Nephron (organoid): Measurements from ENCODE around the gene GPR132.

Experiments
- H3K27ac Mint-ChIP-seq, 3 experiments: 2 replicates each; pipeline ENCODE4 v1.8.0; 2020; ENCODE audit warnings: mixed read lengths in 3 of 3, mild to moderate bottlenecking in 2 of 3, moderate library complexity in 1 of 3
- H3K27me3 Mint-ChIP-seq: 2 replicates; pipeline ENCODE4 v1.8.0; 2021; ENCODE audit warnings: low read depth, mild to moderate bottlenecking, moderate library complexity, mixed read lengths
- H3K36me3 Mint-ChIP-seq: 2 replicates; pipeline ENCODE4 v1.8.0; 2020; ENCODE audit warnings: low read depth, mixed read lengths
- H3K4me1 Mint-ChIP-seq: 2 replicates; pipeline ENCODE4 v1.8.0; 2020; ENCODE audit warnings: mixed read lengths
- H3K4me3 Mint-ChIP-seq, 3 experiments: 2 replicates each; pipeline ENCODE4 v1.8.0; 2020; ENCODE audit warnings: mild to moderate bottlenecking in 3 of 3, mixed read lengths in 3 of 3, moderate library complexity in 2 of 3
- H3K9me3 Mint-ChIP-seq: 2 replicates; pipeline ENCODE4 v1.8.0; 2020; ENCODE audit warnings: mixed read lengths
- CTCF ChIP-seq, 3 experiments: fragments of 200-600 bp; sonication (generic); IDR thresholded peaks; one replicate each; pipeline ENCODE4 v1.5.0; 2021; ENCODE audit warnings: antibody characterized with exemption in 3 of 3; ENCODE audit not compliant: unreplicated experiment in 3 of 3

The GPR132 gene

GRCh38 chr14:105014032-105014431 is 51.2 kb downstream of the GPR132 start:
- Mint-ChIP-seq H3K27me3 (no peaks in the 10 kb centered on the region), H3K27ac (peak overlapping the region; percentile 12 to 68 (median 34)), H3K4me3 (no peak overlapping the region), H3K4me1 (peaks cover 71% of the 10 kb centered on the region), H3K9me3 (no peaks in the 10 kb centered on the region), H3K36me3 (peaks cover 9% of the 10 kb centered on the region)
- TF ChIP-seq CTCF (IDR thresholded peaks at IDR 0.05; ENCODE audit: unreplicated experiment in 3 of 3): no peak

GRCh38 chr14:105013150-105013785 is 52.0 kb downstream of the GPR132 start:
- H3K27me3 Mint-ChIP-seq: no peaks in the 10 kb centered on the region
- TF ChIP-seq CTCF (IDR thresholded peaks at IDR 0.05; ENCODE audit: unreplicated experiment in 3 of 3): peak in 1 of 3 experiments; percentile 18
- no peaks in the 10 kb centered on the region for H3K9me3 Mint-ChIP-seq
- H3K27ac Mint-ChIP-seq: peak overlapping the region; percentile 25 to 68 (median 34)
- peaks cover 9% of the 10 kb centered on the region for H3K36me3 Mint-ChIP-seq
- peak overlapping the region in 1 of 3 experiments; percentile 30 for H3K4me3 Mint-ChIP-seq
- H3K4me1 Mint-ChIP-seq: peaks cover 65% of the 10 kb centered on the region

GRCh38 chr14:105012171-105012985 is 52.9 kb downstream of the GPR132 start:
- Mint-ChIP-seq H3K9me3 (no peaks in the 10 kb centered on the region), H3K4me3 (peak overlapping the region in 1 of 3 experiments; percentile 22), H3K4me1 (peaks cover 58% of the 10 kb centered on the region), H3K27ac (peak overlapping the region in 2 of 3 experiments; percentile 37 to 63), H3K27me3 (no peaks in the 10 kb centered on the region), H3K36me3 (peaks cover 9% of the 10 kb centered on the region)
- no peak for TF ChIP-seq CTCF (IDR thresholded peaks at IDR 0.05; ENCODE audit: unreplicated experiment in 3 of 3)

- no peaks in the 10 kb centered on the region for H3K9me3 Mint-ChIP-seq
- peak overlapping the region in 2 of 3 experiments; percentile 37 to 63 for H3K27ac Mint-ChIP-seq
- peaks cover 11% of the 10 kb centered on the region for H3K36me3 Mint-ChIP-seq
- peak overlapping the region in 1 of 3 experiments; percentile 22 for H3K4me3 Mint-ChIP-seq
- H3K4me1 Mint-ChIP-seq: peaks cover 52% of the 10 kb centered on the region
- TF ChIP-seq CTCF (IDR thresholded peaks at IDR 0.05; ENCODE audit: unreplicated experiment in 3 of 3): no peak
- H3K27me3 Mint-ChIP-seq: no peaks in the 10 kb centered on the region
These were observed 53.8 kb downstream of the GPR132 start for GRCh38 chr14:105011312-105011990.

GRCh38 chr14:105010891-105011291 is 54.3 kb downstream of the GPR132 start:
- no peak for TF ChIP-seq CTCF (IDR thresholded peaks at IDR 0.05; ENCODE audit: unreplicated experiment in 3 of 3)
- peaks cover 46% of the 10 kb centered on the region for H3K4me1 Mint-ChIP-seq
- H3K27ac Mint-ChIP-seq: no peak overlapping the region
- no peaks in the 10 kb centered on the region for H3K27me3 Mint-ChIP-seq
- no peak overlapping the region for H3K4me3 Mint-ChIP-seq
- H3K9me3 Mint-ChIP-seq: no peaks in the 10 kb centered on the region
- H3K36me3 Mint-ChIP-seq: peaks cover 12% of the 10 kb centered on the region
